HG03135 (cell line): ENCODE results near the gene SLC43A1.

Source experiments
- ATAC-seq: cut with Tn5 transposase; IDR thresholded peaks from one replicate; pipeline ENCODE4 v1.9.1; 2021; ENCODE audit warnings: mild to moderate bottlenecking, moderate library complexity; ENCODE audit not compliant: unreplicated experiment

The SLC43A1 gene

DNA sequence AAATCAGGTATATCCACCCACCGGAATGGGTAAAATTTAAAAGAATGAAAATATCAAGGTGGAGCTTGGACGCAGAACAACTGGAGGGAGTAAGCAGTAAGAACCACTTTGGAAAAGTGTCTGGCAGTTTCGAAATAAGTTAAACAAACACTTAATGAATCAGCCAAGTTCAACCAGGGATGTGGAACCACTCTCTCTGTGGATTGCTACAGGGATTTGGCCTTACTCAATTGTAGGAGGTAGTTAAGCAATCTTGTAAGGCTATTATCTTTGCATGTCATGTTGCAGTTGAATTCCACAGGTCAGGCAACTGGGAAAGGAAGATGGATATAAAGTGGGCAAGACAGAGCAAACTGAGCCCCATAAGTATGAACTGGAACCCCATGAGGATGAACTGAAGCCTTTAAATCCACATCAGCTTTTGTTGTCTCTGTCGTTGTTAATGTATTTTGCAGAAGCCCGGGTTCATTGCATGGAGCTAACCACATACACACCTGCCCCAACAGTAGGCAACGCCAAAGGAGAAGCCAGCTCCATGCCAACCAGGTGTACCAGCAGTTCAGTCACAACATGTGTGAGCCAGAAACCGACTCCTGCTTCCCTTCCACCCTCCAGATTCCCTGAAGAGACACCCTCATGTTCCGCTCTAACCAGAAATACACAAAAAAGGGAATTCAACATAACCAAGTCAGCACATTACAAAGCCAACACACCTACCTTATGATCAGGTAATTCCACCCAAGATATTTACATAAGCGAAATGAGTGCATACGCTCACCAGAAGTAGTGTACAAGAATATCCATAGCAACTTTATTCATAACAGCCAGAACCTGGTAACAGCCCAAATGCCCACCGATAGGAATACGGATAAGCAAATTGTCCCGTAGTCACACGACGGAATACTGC is 80.6 kb downstream of the SLC43A1 start:
- no peak for ATAC-seq
